ENCODE measurements around the gene UNC5CL.

DNA sequence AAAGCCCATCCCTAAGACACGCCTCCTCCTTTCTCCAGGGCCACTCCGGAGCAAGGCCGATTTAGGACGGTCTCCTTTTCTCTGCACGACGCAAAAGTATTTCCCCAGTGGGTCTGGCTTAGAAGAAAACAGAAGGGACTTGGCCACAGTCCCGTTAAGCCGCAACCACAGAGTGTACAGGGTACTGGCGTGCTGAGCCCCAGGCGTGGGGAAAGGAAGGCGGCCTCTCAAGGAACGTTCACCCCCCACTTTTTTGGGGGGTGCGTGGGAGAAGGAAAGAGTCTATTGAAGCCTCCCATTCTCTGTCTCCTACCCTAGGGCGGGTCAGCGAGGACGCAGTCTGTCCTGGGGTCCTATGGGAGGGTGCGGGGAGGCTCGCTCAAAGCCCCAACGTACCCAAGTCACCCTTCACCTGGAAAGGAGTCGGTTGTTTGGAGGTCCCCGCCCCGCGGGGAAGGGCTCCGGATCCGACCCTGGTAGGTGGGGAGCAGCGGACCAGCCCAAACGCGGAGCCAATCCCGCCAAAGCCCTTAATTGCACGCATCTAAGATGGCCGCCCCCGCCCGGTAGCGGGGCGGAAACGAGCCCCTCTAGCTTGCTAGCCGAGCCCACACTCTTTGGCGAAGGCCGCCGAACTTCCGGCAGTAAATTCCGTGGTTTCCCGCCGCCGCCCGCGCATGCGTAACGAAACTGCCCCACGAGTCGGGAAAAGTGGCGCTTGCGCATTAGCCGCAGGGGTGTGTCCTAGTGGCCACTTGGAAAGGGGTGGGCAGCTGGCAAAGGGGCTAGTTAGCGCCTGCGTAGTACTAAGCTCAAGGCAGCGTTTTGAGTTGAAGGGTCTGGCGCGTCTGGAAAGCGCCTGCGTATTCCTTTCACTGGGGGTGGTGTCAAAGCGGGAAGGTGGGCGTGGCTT, 33.2 kb upstream of the UNC5CL start, which contains the start of gene OARD1:
- no peak for TF ChIP-seq CTCF (IDR thresholded peaks at IDR 0.05; ENCODE audit: insufficient read depth, low read length, poor library complexity, severe bottlenecking)
- TF ChIP-seq EZH2phosphoT487 (conservative IDR thresholded peaks at IDR 0.05; ENCODE audit: low read length), result no peak

Data from SU-DHL-6 (cell line).